B cell (primary cell): ENCODE measurements around the gene FAM20C. TPM values are rescaled to one million over a fixed set of nuclear protein-coding genes. Genes with fewer than 3 reads are reported as not detected.

Experiments used
- ATAC-seq: fragments of 200-7000 bp; cut with Tn5 transposase; one replicate; pipeline ENCODE4 v1.10.0; 2021; ENCODE audit warnings: low read depth, mild to moderate bottlenecking, moderate number of reproducible peaks, moderate library complexity
- CTCF ChIA-PET: fragments of 350-600 bp; sonication (Branson Sonifier 250); formaldehyde crosslinking; loops from one replicate; lab custom pipeline; 2021; ENCODE audit warnings: antibody characterized with exemption, inconsistent platforms; lab: Charles Lee
- POLR2A ChIA-PET: fragments of 350-600 bp; sonication (Branson Sonifier 250); formaldehyde crosslinking; loops from one replicate; lab custom pipeline; 2021; ENCODE audit warnings: antibody characterized with exemption; lab: Charles Lee
- DNase-seq: peaks from one replicate; pipeline ENCODE4 v3.0.0; 2013
- H2AFZ ChIP-seq: 2 replicates; pipeline ENCODE4 v1.6.1; 2012; ENCODE audit warnings: mild to moderate bottlenecking, low read depth, low read length; ENCODE audit not compliant: insufficient read depth, poor library complexity, severe bottlenecking
- H3K27ac ChIP-seq, 2 donors: 1 replicate in 1 of 2; 2 replicates in 1 of 2; pipeline ENCODE4 v1.5.1; 2012 to 2013; ENCODE audit warnings: low read length in 2 of 2, mild to moderate bottlenecking in 2 of 2, moderate library complexity in 1 of 2
- H3K27me3 ChIP-seq, 4 experiments: fragments of 200-600 bp in 1 of 4; sonication (generic) in 1 of 4; replicated peaks in 1 of 4; 1 replicate in 2 of 4; 2 replicates in 2 of 4; pipeline versions ENCODE4 v1.6.1 to v1.7.0; 2013 to 2016; ENCODE audit warnings: low read length in 3 of 4, mild to moderate bottlenecking in 2 of 4, mixed read lengths in 1 of 4, moderate library complexity in 1 of 4; ENCODE audit not compliant: insufficient read depth in 4 of 4, control insufficient read depth in 3 of 4; ENCODE audit errors: control extremely low read depth in 1 of 4
- H3K36me3 ChIP-seq, 2 experiments: replicated peaks in 1 of 2; 1 replicate in 1 of 2; 2 replicates in 1 of 2; pipeline versions ENCODE4 v1.6.1 to v1.7.1; 2013; ENCODE audit warnings: low read length in 1 of 2; ENCODE audit not compliant: insufficient read depth in 2 of 2, control insufficient read depth in 1 of 2; ENCODE audit errors: control extremely low read depth in 1 of 2, extremely low read depth in 1 of 2
- H3K4me1 ChIP-seq, 2 donors: fragments of 200-600 bp in 1 of 2; sonication (generic) in 1 of 2; 1 replicate in 1 of 2; 2 replicates in 1 of 2; pipeline versions ENCODE4 v1.5.1 to v1.6.1; 2013 to 2017; ENCODE audit warnings: low read length in 2 of 2; ENCODE audit not compliant: control insufficient read depth in 2 of 2, insufficient read depth in 2 of 2
- H3K4me2 ChIP-seq: replicated peaks from 2 replicates; pipeline ENCODE3; 2012; ENCODE audit warnings: mild to moderate bottlenecking, low read depth, low read length; ENCODE audit not compliant: poor library complexity, severe bottlenecking
- H3K4me3 ChIP-seq, 5 experiments: fragments of 200-600 bp in 1 of 5; sonication (generic) in 1 of 5; 1 replicate in 3 of 5; 2 replicates in 2 of 5; pipeline versions ENCODE4 v1.5.1 to v1.7.0; 2011 to 2016; ENCODE audit warnings: low read length in 4 of 5, mild to moderate bottlenecking in 4 of 5, low read depth in 2 of 5, control low read depth in 1 of 5, moderate library complexity in 1 of 5; ENCODE audit not compliant: insufficient read depth in 1 of 5; ENCODE audit errors: control extremely low read depth in 1 of 5, extremely low read depth in 1 of 5
- H3K79me2 ChIP-seq: fragments of 200-600 bp; sonication (generic); one replicate; pipeline ENCODE4 v1.6.0; 2016; ENCODE audit warnings: low read length; ENCODE audit not compliant: control insufficient read depth, insufficient read depth
- H3K9ac ChIP-seq: fragments of 200-600 bp; sonication (generic); 2 replicates; pipeline ENCODE4 v1.6.1; 2017; ENCODE audit warnings: mild to moderate bottlenecking, low read length, moderate library complexity
- H3K9me3 ChIP-seq, 3 donors: one replicate each; pipeline versions ENCODE4 v1.6.1 to v1.7.1; 2013; ENCODE audit warnings: low read length in 2 of 3; ENCODE audit not compliant: control insufficient read depth in 2 of 3, insufficient read depth in 1 of 3; ENCODE audit errors: control extremely low read depth in 1 of 3
- H4K20me1 ChIP-seq: 2 replicates; pipeline ENCODE4 v1.6.0; 2012; ENCODE audit warnings: mild to moderate bottlenecking, low read length; ENCODE audit not compliant: insufficient read depth, control insufficient read depth, poor library complexity, severe bottlenecking
- H3K27ac Mint-ChIP-seq: one replicate; pipeline ENCODE4 v1.8.0; 2021; ENCODE audit warnings: mixed read lengths
- H3K27me3 Mint-ChIP-seq: one replicate; pipeline ENCODE4 v1.8.0; 2021; ENCODE audit warnings: mixed read lengths
- H3K4me1 Mint-ChIP-seq: one replicate; pipeline ENCODE4 v1.8.0; 2021; ENCODE audit warnings: mixed read lengths
- H3K4me3 Mint-ChIP-seq: one replicate; pipeline ENCODE4 v1.8.0; 2021; ENCODE audit warnings: mixed read lengths
- H3K9me3 Mint-ChIP-seq: one replicate; pipeline ENCODE4 v1.8.0; 2022; ENCODE audit warnings: mixed read lengths; ENCODE audit not compliant: insufficient read depth
- CTCF ChIP-seq: fragments of 200-600 bp; IDR thresholded peaks from one replicate; pipeline ENCODE4 v1.8.0; 2022; ENCODE audit warnings: antibody characterized with exemption, mild to moderate bottlenecking
- EZH2 ChIP-seq: IDR thresholded peaks from 2 replicates; pipeline ENCODE4 v1.6.1; 2012; ENCODE audit warnings: borderline replicate concordance, low read depth, mild to moderate bottlenecking, moderate library complexity, low read length; ENCODE audit not compliant: insufficient read depth, poor library complexity, severe bottlenecking
- WGBS: methylation state at CpG from one replicate; pipeline ENCODE4 v1.1.5; 2013; ENCODE audit warnings: missing lambda C conversion rate; ENCODE audit not compliant: insufficient coverage; 5-methylcytosine and 5-hydroxymethylcytosine counted together
- intact Hi-C: fragments of 100-400 bp; cut with micrococcal nuclease; formaldehyde crosslinking; loops from one replicate; pipeline ENCODE4 v1.10.0; 2022
- polyA plus RNA-seq: library from polyadenylated mRNA; depleted of rRNA; stranded (reverse); fragments of >200 nt; gene quantifications from 2 replicates; pipeline ENCODE4 v1.2.3, GENCODE V29; 2012
- total RNA-seq, 2 donors: library from RNA; stranded (reverse); fragments of 120-200 nt in 1 of 2; gene quantifications; 1 replicate in 1 of 2; 2 replicates in 1 of 2; pipeline versions ENCODE4 v1.2.3 to v1.2.4, GENCODE V29; 2013 to 2022

FAM20C gene
- total and polyA plus RNA-seq, 2 donors (not counting 1 experiment from before 2014, with no cell fraction given): 0.54 to 0.81 TPM

- no peak for ATAC-seq
- no peak overlapping the region for H3K4me3 Mint-ChIP-seq
- no peak overlapping the region for H3K4me2 ChIP-seq
- H3K27me3 Mint-ChIP-seq: peaks cover 21% of the 10 kb centered on the region
- no peak overlapping the region for H3K27ac ChIP-seq
- H3K27me3 ChIP-seq: peaks cover 0 to 3% (median 0%) of the 10 kb centered on the region in 4 experiments
- H3K4me1 Mint-ChIP-seq: no peaks in the 10 kb centered on the region
- CTCF ChIA-PET: no interaction called here
- no peak overlapping the region for H2AFZ ChIP-seq
- H3K9me3 Mint-ChIP-seq: no peaks in the 10 kb centered on the region
- TF ChIP-seq CTCF (no peak), EZH2 (no peak)
- H3K4me1 ChIP-seq: no peaks in the 10 kb centered on the region
- no peaks in the 10 kb centered on the region for H3K79me2 ChIP-seq
- H3K4me3 ChIP-seq: no peak overlapping the region
- DNase-seq: no peak
- H3K36me3 ChIP-seq: no peaks in the 10 kb centered on the region
- H3K9me3 ChIP-seq: peaks cover 0 to 7% (median 0%) of the 10 kb centered on the region in 3 donors
- H4K20me1 ChIP-seq: no peaks in the 10 kb centered on the region
- 93% methylated on average over 12 of the region's 17 CpGs for WGBS
- H3K27ac Mint-ChIP-seq: no peak overlapping the region
- POLR2A ChIA-PET: no interaction called here
- intact Hi-C loops: no loop called here
- H3K9ac ChIP-seq: no peak overlapping the region
Observed at GRCh38 chr7:199483-200249, 7.3 kb downstream of the FAM20C start.

- DNase-seq (no peak), ATAC-seq (no peak)
- Histone ChIP-seq H3K9me3 (peaks cover 0 to 13% (median 0%) of the 10 kb centered on the region in 3 donors), H3K9ac (no peak overlapping the region), H3K4me1 (no peaks in the 10 kb centered on the region), H3K36me3 (no peaks in the 10 kb centered on the region), H3K4me3 (no peak overlapping the region), H3K27ac (no peak overlapping the region), H3K27me3 (peaks cover 0 to 3% (median 0%) of the 10 kb centered on the region in 4 experiments), H4K20me1 (no peaks in the 10 kb centered on the region), H3K4me2 (no peak overlapping the region), H3K79me2 (no peaks in the 10 kb centered on the region), H2AFZ (no peak overlapping the region)
- WGBS: 91% methylated on average over 11 of the region's 11 CpGs
- Mint-ChIP-seq H3K27me3 (peaks cover 16% of the 10 kb centered on the region), H3K9me3 (no peaks in the 10 kb centered on the region), H3K4me3 (no peak overlapping the region), H3K4me1 (no peaks in the 10 kb centered on the region), H3K27ac (no peak overlapping the region)
- ChIA-PET CTCF (no interaction called here), POLR2A (no interaction called here)
- intact Hi-C loops: no loop called here
- no peak for TF ChIP-seq EZH2
- no peak for TF ChIP-seq CTCF
Observed at GRCh38 chr7:200290-200689, 7.9 kb downstream of the FAM20C start.
